Stimulated activated CD8-positive, alpha-beta memory T cell treated with anti-CD3 and anti-CD28 coated beads, Interleukin-12 subunit alpha, Interleukin-12 subunit beta, amount 100 ng/mL, for 24 hours (primary cell): ENCODE data around the gene HOXC5.
"Not testable (repeated sequence)": the region's sequence is repeated elsewhere in the genome, so short reads cannot be mapped to it uniquely, and the experiment has no call there.

Experiments used
- DNase-seq: peaks from one replicate; pipeline ENCODE4 v3.0.0-alpha.2; 2020; ENCODE audit errors: extremely low read depth

HOXC5 gene

GRCh38 chr12:54033106-54033979 lies 493 bp downstream of the HOXC5 start:
- DNase-seq = no peak

- DNase-seq = no peak
These were observed 1.3 kb downstream of the HOXC5 start for GRCh38 chr12:54033980-54034784.

GRCh38 chr12:54034785-54035310 lies 2.0 kb downstream of the HOXC5 start:
- no peak for DNase-seq

GRCh38 chr12:54035568-54036264 lies 2.9 kb downstream of the HOXC5 start:
- no peak for DNase-seq

- DNase-seq = no peak
These were observed 3.9 kb downstream of the HOXC5 start for GRCh38 chr12:54036620-54037359.

DNA sequence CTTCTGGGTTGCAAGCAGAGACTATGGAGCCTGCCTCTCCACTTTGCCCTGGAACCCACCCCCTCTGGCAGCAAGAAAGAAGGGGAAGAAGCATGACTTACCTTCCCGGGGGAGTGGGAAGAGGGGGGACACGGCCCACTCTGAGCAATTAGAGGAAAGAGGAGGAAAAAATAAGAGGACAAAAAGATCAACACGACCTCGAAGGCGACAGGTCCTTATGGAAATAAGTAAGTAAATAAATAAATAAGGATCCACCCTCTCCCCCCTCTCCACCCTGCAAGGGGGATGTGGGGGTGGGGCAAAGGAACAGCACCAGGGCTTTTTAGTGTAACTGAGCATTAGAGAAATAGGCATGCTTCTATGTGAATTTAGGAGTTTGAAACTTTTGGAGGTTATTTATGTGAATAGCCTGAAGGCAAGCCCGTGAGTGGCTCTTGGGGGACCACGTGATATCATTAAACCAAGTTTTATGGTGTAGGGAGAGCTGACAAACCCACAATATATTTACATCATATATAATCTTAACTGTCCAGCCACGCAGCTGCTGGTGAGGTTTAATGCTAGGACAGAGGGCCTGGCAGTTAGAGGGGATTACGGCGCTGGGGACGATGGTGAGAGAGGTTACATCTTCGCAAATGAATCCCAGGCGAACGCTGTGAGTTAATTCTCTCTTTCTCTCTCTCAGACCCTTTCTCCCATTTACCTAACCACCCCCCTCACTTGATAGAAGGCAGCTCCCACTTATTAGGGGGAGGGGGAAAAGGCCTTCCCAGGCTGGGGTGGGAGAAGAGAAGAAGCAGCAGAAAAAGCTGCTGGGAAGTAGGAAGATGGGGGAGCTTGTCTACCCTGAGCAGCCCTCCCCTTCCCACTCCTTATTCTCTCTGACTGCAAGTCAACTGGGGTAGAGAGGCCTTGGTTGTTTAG lies 4.8 kb downstream of the HOXC5 start:
- DNase-seq = no peak

- DNase-seq = no peak
These were observed 5.5 kb downstream of the HOXC5 start for GRCh38 chr12:54038284-54038870.

DNA sequence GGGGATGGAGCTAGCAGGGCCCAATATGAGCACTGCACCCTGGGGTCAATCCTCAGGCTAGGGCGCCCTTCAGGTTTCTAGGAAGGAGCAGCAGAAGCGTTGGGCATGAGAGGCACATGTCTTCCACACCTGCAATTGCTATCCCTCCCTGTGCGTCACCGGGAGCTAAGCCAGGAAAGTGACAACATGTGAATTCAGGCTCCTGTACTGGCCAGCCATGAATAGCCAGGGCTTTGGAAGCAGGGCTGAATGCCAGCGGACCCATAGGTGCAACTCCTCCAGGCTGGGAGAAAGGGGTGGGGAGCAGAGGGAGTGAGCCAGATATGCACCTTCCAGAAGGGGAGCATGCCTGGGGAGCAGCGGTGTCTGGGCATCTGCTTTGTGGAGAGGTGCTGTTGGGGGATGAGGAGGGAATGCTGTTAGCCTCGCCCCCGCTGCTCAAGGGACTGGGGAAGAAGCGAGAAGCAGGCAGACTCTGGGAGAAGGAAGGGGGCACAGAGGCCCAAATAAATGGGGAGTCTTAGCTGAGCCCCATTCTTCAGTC lies 6.1 kb downstream of the HOXC5 start:
- no peak for DNase-seq

- DNase-seq = no peak
These were observed 6.7 kb downstream of the HOXC5 start for GRCh38 chr12:54039417-54040147.

- no peak for DNase-seq
These were observed 7.3 kb downstream of the HOXC5 start for GRCh38 chr12:54040148-54040494.

GRCh38 chr12:54040648-54041047 lies 7.8 kb downstream of the HOXC5 start:
- no peak for DNase-seq

- DNase-seq = no peak
These were observed 8.3 kb downstream of the HOXC5 start for GRCh38 chr12:54041097-54041690.

DNA sequence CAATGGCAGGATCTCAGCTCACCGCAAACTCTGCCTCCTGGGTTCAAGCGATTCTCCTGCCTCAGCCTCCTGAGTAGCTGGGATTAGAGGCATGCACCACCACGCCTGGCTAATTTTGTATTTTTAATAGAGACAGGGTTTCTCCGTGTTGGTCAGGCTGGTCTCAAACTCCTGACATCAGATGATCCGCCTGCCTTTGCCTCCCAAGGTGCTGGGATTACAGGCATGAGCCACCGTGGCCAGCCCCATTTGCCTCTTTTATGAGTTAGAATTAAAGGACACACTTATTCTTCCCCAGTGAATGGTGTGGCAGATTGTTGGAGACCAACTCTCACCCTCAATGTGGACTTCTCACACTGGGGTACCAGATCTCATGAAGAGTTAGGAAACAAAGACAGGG lies 9.2 kb downstream of the HOXC5 start:
- not testable (repeated sequence) for DNase-seq

GRCh38 chr12:54042970-54043853 lies 10.4 kb downstream of the HOXC5 start:
- DNase-seq = no peak

- no peak for DNase-seq
These were observed 11.7 kb downstream of the HOXC5 start for GRCh38 chr12:54044425-54045103.

DNA sequence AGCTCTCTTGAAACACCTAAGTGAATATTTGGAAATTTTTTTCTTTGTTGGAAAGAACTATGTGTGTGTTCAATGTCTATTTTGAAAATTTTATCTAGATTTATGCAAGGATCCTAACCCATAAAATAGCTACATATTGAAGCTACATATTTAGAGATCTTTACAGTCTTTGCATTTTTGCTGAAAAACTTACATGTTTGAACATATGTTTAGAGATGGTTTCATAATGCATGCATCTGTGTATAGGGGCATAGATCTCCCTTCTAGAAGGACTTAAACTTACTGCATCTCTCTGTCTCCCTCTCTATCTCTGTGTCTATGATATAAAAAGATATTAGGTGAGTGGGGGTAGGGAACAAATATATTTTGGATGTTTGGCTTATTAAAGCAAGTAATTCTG lies 12.6 kb downstream of the HOXC5 start:
- no peak for DNase-seq
